NCI-H2107 (cell line): ENCODE results near the gene TEX22.

Source experiments
- DNase-seq: peaks from one replicate; lab custom pipeline; 2025; lab: John Stamatoyannopoulos, UW

The TEX22 gene

GRCh38 chr14:105456736-105457617 is 58.6 kb downstream of the TEX22 start:
- no peak for DNase-seq

- DNase-seq = no peak
Observed at GRCh38 chr14:105458010-105458409, 59.7 kb downstream of the TEX22 start.

- no peak for DNase-seq
Observed at GRCh38 chr14:105458571-105458970, 60.2 kb downstream of the TEX22 start.

GRCh38 chr14:105460116-105460515 is 61.8 kb downstream of the TEX22 start:
- DNase-seq = no peak

GRCh38 chr14:105460616-105461015 is 62.3 kb downstream of the TEX22 start:
- DNase-seq = no peak

GRCh38 chr14:105461903-105462302 is 63.6 kb downstream of the TEX22 start:
- DNase-seq = no peak
